Neural cell (in vitro differentiated cells): Measurements from ENCODE around the gene ADISSP. TPM values are rescaled to one million over a fixed set of nuclear protein-coding genes. Genes with fewer than 3 reads are reported as not detected.

ENCODE experiments used
- H2AFZ ChIP-seq: fragments of 200-600, 300-800 bp; sonication (generic), shearing (Covaris generic); 2 replicates; pipeline ENCODE4 v1.6.0; 2014; ENCODE audit warnings: low read depth, mild to moderate bottlenecking, antibody characterized with exemption, low read length, moderate library complexity
- H3F3A ChIP-seq: fragments of 200-600 bp; shearing (Covaris generic); 2 replicates; pipeline ENCODE4 v1.6.1; 2016; ENCODE audit warnings: mild to moderate bottlenecking, moderate library complexity, mixed read lengths, antibody characterized with exemption, low read length; ENCODE audit not compliant: insufficient read depth, poor library complexity, severe bottlenecking
- H3K27ac ChIP-seq: fragments of 200-600, 300-800 bp; sonication (generic), shearing (Covaris generic); 2 replicates; pipeline ENCODE4 v1.5.1; 2014; ENCODE audit warnings: mild to moderate bottlenecking, low read length, moderate library complexity
- H3K27me3 ChIP-seq: fragments of 300-800, 200-600 bp; sonication (generic), shearing (Covaris generic); 2 replicates; pipeline ENCODE4 v1.6.0; 2014; ENCODE audit warnings: mild to moderate bottlenecking, low read depth, low read length, moderate library complexity; ENCODE audit not compliant: insufficient read depth
- H3K36me3 ChIP-seq: fragments of 300-800, 200-600 bp; sonication (generic), shearing (Covaris generic); 2 replicates; pipeline ENCODE4 v1.5.1; 2014; ENCODE audit warnings: mild to moderate bottlenecking, antibody characterized with exemption, low read length, moderate library complexity; ENCODE audit not compliant: insufficient read depth
- H3K4me2 ChIP-seq: fragments of 300-800, 200-600 bp; sonication (generic), shearing (Covaris generic); 2 replicates; pipeline ENCODE4 v1.6.0; 2014; ENCODE audit warnings: mild to moderate bottlenecking, low read length
- H3K4me3 ChIP-seq: fragments of 300-800, 200-600 bp; sonication (generic), shearing (Covaris generic); 2 replicates; pipeline ENCODE4 v1.5.1; 2014; ENCODE audit warnings: mild to moderate bottlenecking, low read length, moderate library complexity
- H3K79me2 ChIP-seq: fragments of 200-600 bp; shearing (Covaris generic); replicated peaks from 2 replicates; pipeline ENCODE4 v1.6.0; 2014; ENCODE audit warnings: mild to moderate bottlenecking, low read length, moderate library complexity; ENCODE audit not compliant: insufficient read depth
- H3K9ac ChIP-seq: fragments of 300-800, 200-600 bp; sonication (generic), shearing (Covaris generic); 2 replicates; pipeline ENCODE4 v1.6.1; 2016; ENCODE audit warnings: mild to moderate bottlenecking, low read length, mixed read lengths
- H3K9me2 ChIP-seq: fragments of 200-600 bp; shearing (Covaris generic); 2 replicates; pipeline ENCODE4 v1.6.1; 2016; ENCODE audit warnings: mild to moderate bottlenecking, low read length, mixed read lengths; ENCODE audit not compliant: insufficient read depth
- H3K9me3 ChIP-seq: fragments of 200-600, 300-800 bp; sonication (generic), shearing (Covaris generic); 2 replicates; pipeline ENCODE4 v1.6.1; 2016; ENCODE audit warnings: mild to moderate bottlenecking, mixed run types, low read length, moderate library complexity, mixed read lengths
- H4K20me1 ChIP-seq: fragments of 200-600 bp; shearing (Covaris generic); 2 replicates; pipeline ENCODE4 v1.6.1; 2016; ENCODE audit warnings: mild to moderate bottlenecking, mixed run types; ENCODE audit not compliant: insufficient read depth
- EP300 ChIP-seq: fragments of 450-650 bp; conservative IDR thresholded peaks from 2 replicates; pipeline ENCODE4 v1.6.1; 2014; ENCODE audit warnings: antibody characterized with exemption, mild to moderate bottlenecking, moderate library complexity; ENCODE audit not compliant: poor library complexity, severe bottlenecking
- EZH2 ChIP-seq: fragments of 200-600, 300-800 bp; shearing (Covaris generic), sonication (generic); IDR thresholded peaks from 2 replicates; pipeline ENCODE4 v1.6.1; 2014; ENCODE audit warnings: antibody characterized with exemption, low read length, borderline replicate concordance, mild to moderate bottlenecking; ENCODE audit not compliant: insufficient read depth, poor library complexity, severe bottlenecking
- MXI1 ChIP-seq: fragments of 450-650 bp; conservative IDR thresholded peaks from 2 replicates; pipeline ENCODE4 v1.6.1; 2014; ENCODE audit warnings: antibody characterized with exemption, mild to moderate bottlenecking; ENCODE audit not compliant: poor library complexity, severe bottlenecking
- SMC3 ChIP-seq: fragments of 450-650 bp; conservative IDR thresholded peaks from 2 replicates; pipeline ENCODE4 v1.6.1; 2014; ENCODE audit warnings: antibody characterized with exemption, mild to moderate bottlenecking, moderate library complexity; ENCODE audit not compliant: poor library complexity
- polyA plus RNA-seq: library from polyadenylated mRNA; depleted of rRNA; stranded (reverse); fragments of >200 nt; gene quantifications from 2 replicates; pipeline ENCODE4 v1.2.3, GENCODE V29; 2014
- TF ChIP-seq, protein P1 (sequence below): fragments of 450-650 bp; IDR thresholded peaks from 2 replicates; pipeline ENCODE4 v1.5.1; 2014; ENCODE audit warnings: antibody characterized with exemption, mild to moderate bottlenecking, moderate library complexity; ENCODE audit not compliant: poor library complexity, severe bottlenecking
- TF ChIP-seq, protein P2 (sequence below): IDR thresholded peaks from 2 replicates; pipeline ENCODE4 v1.6.1; 2012; ENCODE audit warnings: borderline replicate concordance

Gene ADISSP
- polyA plus RNA-seq, 1 donor from 2014 or later, result 39.8 TPM

DNA sequence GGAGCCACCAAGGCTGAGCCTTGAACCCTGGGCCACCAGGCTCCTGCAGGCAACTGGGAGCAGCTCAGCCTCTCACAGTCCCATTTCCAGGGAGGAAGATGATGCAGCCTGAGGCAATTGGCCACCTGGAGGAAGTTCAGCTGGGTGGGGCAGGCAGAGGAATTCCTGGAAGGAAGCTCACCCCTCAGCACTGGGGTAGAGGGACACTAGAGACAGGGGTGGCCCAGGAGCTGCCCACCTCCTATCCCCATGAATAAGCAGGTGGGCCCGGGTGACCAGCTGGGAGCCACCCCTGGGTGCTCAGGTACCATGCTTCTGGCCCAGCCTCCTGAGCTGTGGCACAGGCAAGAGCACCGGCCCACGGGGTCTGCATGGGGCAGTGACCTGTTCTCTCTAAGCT is 38.7 kb downstream of the ADISSP start:
- Histone ChIP-seq H3K9me2 (no peaks in the 10 kb centered on the region), H3K4me2 (no peak overlapping the region), H3K27me3 (peaks cover 4% of the 10 kb centered on the region), H3K9me3 (no peaks in the 10 kb centered on the region), H3K4me3 (no peak overlapping the region), H3K79me2 (no peaks in the 10 kb centered on the region), H3K36me3 (no peaks in the 10 kb centered on the region), H3K27ac (no peak overlapping the region), H3F3A (no peaks in the 10 kb centered on the region), H2AFZ (no peak overlapping the region), H4K20me1 (no peaks in the 10 kb centered on the region), H3K9ac (no peak overlapping the region)
- TF ChIP-seq, protein P1, sequence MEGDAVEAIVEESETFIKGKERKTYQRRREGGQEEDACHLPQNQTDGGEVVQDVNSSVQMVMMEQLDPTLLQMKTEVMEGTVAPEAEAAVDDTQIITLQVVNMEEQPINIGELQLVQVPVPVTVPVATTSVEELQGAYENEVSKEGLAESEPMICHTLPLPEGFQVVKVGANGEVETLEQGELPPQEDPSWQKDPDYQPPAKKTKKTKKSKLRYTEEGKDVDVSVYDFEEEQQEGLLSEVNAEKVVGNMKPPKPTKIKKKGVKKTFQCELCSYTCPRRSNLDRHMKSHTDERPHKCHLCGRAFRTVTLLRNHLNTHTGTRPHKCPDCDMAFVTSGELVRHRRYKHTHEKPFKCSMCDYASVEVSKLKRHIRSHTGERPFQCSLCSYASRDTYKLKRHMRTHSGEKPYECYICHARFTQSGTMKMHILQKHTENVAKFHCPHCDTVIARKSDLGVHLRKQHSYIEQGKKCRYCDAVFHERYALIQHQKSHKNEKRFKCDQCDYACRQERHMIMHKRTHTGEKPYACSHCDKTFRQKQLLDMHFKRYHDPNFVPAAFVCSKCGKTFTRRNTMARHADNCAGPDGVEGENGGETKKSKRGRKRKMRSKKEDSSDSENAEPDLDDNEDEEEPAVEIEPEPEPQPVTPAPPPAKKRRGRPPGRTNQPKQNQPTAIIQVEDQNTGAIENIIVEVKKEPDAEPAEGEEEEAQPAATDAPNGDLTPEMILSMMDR, result no peak
- TF ChIP-seq SMC3 (no peak), EP300 (no peak), EZH2 (no peak), MXI1 (no peak)
- TF ChIP-seq, protein P2, sequence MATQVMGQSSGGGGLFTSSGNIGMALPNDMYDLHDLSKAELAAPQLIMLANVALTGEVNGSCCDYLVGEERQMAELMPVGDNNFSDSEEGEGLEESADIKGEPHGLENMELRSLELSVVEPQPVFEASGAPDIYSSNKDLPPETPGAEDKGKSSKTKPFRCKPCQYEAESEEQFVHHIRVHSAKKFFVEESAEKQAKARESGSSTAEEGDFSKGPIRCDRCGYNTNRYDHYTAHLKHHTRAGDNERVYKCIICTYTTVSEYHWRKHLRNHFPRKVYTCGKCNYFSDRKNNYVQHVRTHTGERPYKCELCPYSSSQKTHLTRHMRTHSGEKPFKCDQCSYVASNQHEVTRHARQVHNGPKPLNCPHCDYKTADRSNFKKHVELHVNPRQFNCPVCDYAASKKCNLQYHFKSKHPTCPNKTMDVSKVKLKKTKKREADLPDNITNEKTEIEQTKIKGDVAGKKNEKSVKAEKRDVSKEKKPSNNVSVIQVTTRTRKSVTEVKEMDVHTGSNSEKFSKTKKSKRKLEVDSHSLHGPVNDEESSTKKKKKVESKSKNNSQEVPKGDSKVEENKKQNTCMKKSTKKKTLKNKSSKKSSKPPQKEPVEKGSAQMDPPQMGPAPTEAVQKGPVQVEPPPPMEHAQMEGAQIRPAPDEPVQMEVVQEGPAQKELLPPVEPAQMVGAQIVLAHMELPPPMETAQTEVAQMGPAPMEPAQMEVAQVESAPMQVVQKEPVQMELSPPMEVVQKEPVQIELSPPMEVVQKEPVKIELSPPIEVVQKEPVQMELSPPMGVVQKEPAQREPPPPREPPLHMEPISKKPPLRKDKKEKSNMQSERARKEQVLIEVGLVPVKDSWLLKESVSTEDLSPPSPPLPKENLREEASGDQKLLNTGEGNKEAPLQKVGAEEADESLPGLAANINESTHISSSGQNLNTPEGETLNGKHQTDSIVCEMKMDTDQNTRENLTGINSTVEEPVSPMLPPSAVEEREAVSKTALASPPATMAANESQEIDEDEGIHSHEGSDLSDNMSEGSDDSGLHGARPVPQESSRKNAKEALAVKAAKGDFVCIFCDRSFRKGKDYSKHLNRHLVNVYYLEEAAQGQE, result no peak

DNA sequence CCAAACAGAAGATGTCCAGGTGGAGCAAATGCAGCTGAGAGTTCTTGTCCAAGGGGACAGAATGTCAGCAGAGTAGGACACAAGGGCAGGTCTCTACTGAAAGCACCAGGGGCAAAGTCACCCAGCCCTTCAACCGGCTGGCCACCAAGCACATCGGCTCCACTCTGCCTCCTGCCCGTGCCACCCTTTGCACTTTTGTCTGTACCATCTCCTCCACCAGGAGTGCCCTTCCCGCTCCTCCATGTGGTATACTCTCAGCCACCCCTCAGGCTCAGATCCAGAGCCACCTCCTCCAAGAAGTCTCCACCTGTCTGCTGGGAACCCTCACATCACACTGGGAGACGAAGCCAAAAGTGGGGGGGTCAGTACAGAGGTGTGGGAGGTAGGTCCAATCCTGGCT is 39.2 kb downstream of the ADISSP start:
- Histone ChIP-seq H3K4me3 (no peak overlapping the region), H3K27ac (no peak overlapping the region), H3K36me3 (no peaks in the 10 kb centered on the region), H3K9me2 (no peaks in the 10 kb centered on the region), H3K9ac (no peak overlapping the region), H3K9me3 (no peaks in the 10 kb centered on the region), H3K4me2 (no peak overlapping the region), H2AFZ (no peak overlapping the region), H3F3A (no peaks in the 10 kb centered on the region), H3K27me3 (peaks cover 4% of the 10 kb centered on the region), H3K79me2 (no peaks in the 10 kb centered on the region), H4K20me1 (no peaks in the 10 kb centered on the region)
- TF ChIP-seq EP300, result no peak
- TF ChIP-seq, protein P1, result no peak
